HepG2 (cell line): ENCODE data around the gene TATDN2. TPM values are rescaled to one million over a fixed set of nuclear protein-coding genes. Genes with fewer than 3 reads are reported as not detected.

Experiments
- ATAC-seq: fragments of 200-7000 bp; cut with Tn5 transposase; 3 replicates; pipeline ENCODE4 v1.9.1; 2020; ENCODE audit warnings: mild to moderate bottlenecking, moderate library complexity
- BruUV-seq: library from RNA; stranded (reverse); fragments of 400-500 nt; replicated peaks from 2 replicates; lab custom pipeline; 2021; lab: Mats Ljungman, UMichigan
- CTCF ChIA-PET: fragments of 300-600 bp; formaldehyde crosslinking; extraction: SDS; loops from one replicate; lab custom pipeline; 2021; ENCODE audit warnings: low total read pairs, inconsistent platforms, low intra/inter-chr PET ratio; lab: Yijun Ruan, JAX
- POLR2A ChIA-PET: fragments of 350-600 bp; sonication (Branson Sonifier 250); formaldehyde crosslinking; loops from one replicate; lab custom pipeline; 2020; ENCODE audit warnings: antibody characterized with exemption, inconsistent platforms; lab: Yijun Ruan, JAX
- DNase-seq: peaks from one replicate; pipeline ENCODE4 v3.0.0-alpha.2; 2015; ENCODE audit warnings: low spot score
- FAIRE-seq: peaks from 3 replicates; lab custom pipeline; 2011; peaks lifted over from hg19 to GRCh38; lab: Jason Lieb, UNC
- H2AFZ ChIP-seq: one replicate; pipeline ENCODE4 v1.6.1; 2011; ENCODE audit warnings: low read length, inconsistent platforms
- H3K27ac ChIP-seq: fragments of 300-600 bp; 3 replicates; pipeline ENCODE4 v1.8.0; 2011; ENCODE audit warnings: mixed run types, mild to moderate bottlenecking, mixed read lengths, low read length, inconsistent platforms; ENCODE audit not compliant: insufficient read depth; ENCODE audit errors: extremely low read length
- H3K27me3 ChIP-seq, 2 experiments: fragments of 200-600 bp in 1 of 2; 2 replicates in 1 of 2; 3 replicates in 1 of 2; pipeline versions ENCODE4 v1.6.0 to v1.8.0; 2011; ENCODE audit warnings: low read length in 2 of 2, mild to moderate bottlenecking in 2 of 2, moderate library complexity in 2 of 2, inconsistent platforms in 1 of 2; ENCODE audit not compliant: insufficient read depth in 2 of 2, control insufficient read depth in 1 of 2
- H3K36me3 ChIP-seq, 2 experiments: fragments of 200-600 bp in 1 of 2; replicated peaks in 1 of 2; 2 replicates in 1 of 2; 3 replicates in 1 of 2; pipeline versions ENCODE4 v1.5.1 to v1.8.0; 2011; ENCODE audit warnings: low read length in 2 of 2, inconsistent platforms in 1 of 2; ENCODE audit not compliant: insufficient read depth in 2 of 2, control insufficient read depth in 1 of 2
- H3K4me1 ChIP-seq: 2 replicates; pipeline ENCODE4 v1.5.1; 2012; ENCODE audit warnings: low read length, inconsistent platforms; ENCODE audit not compliant: insufficient read depth
- H3K4me2 ChIP-seq: 2 replicates; pipeline ENCODE4 v1.6.0; 2011; ENCODE audit warnings: low read depth, low read length, inconsistent platforms
- H3K4me3 ChIP-seq, 3 experiments: fragments of 200-600 bp in 1 of 3; sonication (generic), shearing (Covaris generic) in 1 of 3; replicated peaks in 1 of 3; 2 replicates each; pipeline ENCODE4 v1.5.1; 2011 to 2016; ENCODE audit warnings: low read length in 3 of 3, inconsistent platforms in 2 of 3, low read depth in 2 of 3, mild to moderate bottlenecking in 2 of 3, control low read depth in 1 of 3, mixed read lengths in 1 of 3; ENCODE audit not compliant: insufficient read depth in 1 of 3
- H3K79me2 ChIP-seq: one replicate; pipeline ENCODE4 v1.6.1; 2011; ENCODE audit warnings: low read length, inconsistent platforms; ENCODE audit not compliant: insufficient read depth
- H3K9ac ChIP-seq: 2 replicates; pipeline ENCODE4 v1.6.0; 2011; ENCODE audit warnings: mild to moderate bottlenecking, low read depth, low read length, inconsistent platforms; ENCODE audit not compliant: insufficient read depth
- H3K9me3 ChIP-seq: 2 replicates; pipeline ENCODE4 v1.5.1; 2012; ENCODE audit warnings: mild to moderate bottlenecking, low read length
- H4K20me1 ChIP-seq: 2 replicates; pipeline ENCODE4 v1.6.0; 2011; ENCODE audit warnings: inconsistent platforms, mild to moderate bottlenecking, low read length, moderate library complexity; ENCODE audit not compliant: insufficient read depth
- GLMP ChIP-seq: sonication (generic); formaldehyde crosslinking; IDR thresholded peaks from 2 replicates; pipeline ENCODE4 v1.9.0; 2021; ENCODE audit warnings: missing genetic modification reagents, mild to moderate bottlenecking, borderline replicate concordance
- NR1H2 ChIP-seq: sonication (generic); formaldehyde crosslinking; IDR thresholded peaks from 2 replicates; pipeline ENCODE4 v1.8.1; 2022; ENCODE audit warnings: low read depth, missing genetic modification reagents, borderline replicate concordance
- STAT5B ChIP-seq: sonication (generic); formaldehyde crosslinking; IDR thresholded peaks from 2 replicates; pipeline ENCODE4 v1.4.0; 2020; ENCODE audit warnings: missing genetic modification reagents
- ZBTB40 ChIP-seq, 2 experiments: fragments of 450-650 bp in 1 of 2; sonication (generic) in 1 of 2; formaldehyde crosslinking in 1 of 2; IDR thresholded peaks; 2 replicates each; pipeline versions ENCODE4 v1.6.1 to v1.8.0; 2016 to 2022; ENCODE audit warnings: antibody characterized with exemption in 1 of 2, mild to moderate bottlenecking in 1 of 2, missing genetic modification reagents in 1 of 2
- ZMAT3 ChIP-seq: sonication (generic); formaldehyde crosslinking; conservative IDR thresholded peaks from 2 replicates; pipeline ENCODE4 v1.7.0; 2021; ENCODE audit warnings: missing genetic modification reagents
- ZNF24 ChIP-seq: fragments of 450-650 bp; IDR thresholded peaks from 2 replicates; pipeline ENCODE4 v1.6.1; 2017; ENCODE audit warnings: antibody characterized with exemption, mild to moderate bottlenecking
- ZNF256 ChIP-seq: sonication (generic); formaldehyde crosslinking; conservative IDR thresholded peaks from 2 replicates; pipeline ENCODE4 v1.4.0; 2020; ENCODE audit warnings: missing genetic modification reagents
- ZNF484 ChIP-seq: sonication (generic); formaldehyde crosslinking; IDR thresholded peaks from 2 replicates; pipeline ENCODE4 v1.5.1; 2020; ENCODE audit warnings: mild to moderate bottlenecking, low read depth, missing genetic modification reagents, borderline replicate concordance
- ZNF768 ChIP-seq: sonication (generic); formaldehyde crosslinking; IDR thresholded peaks from 2 replicates; pipeline ENCODE4 v1.4.0; 2020; ENCODE audit warnings: missing genetic modification reagents
- ZNF781 ChIP-seq: sonication (generic); formaldehyde crosslinking; IDR thresholded peaks from 2 replicates; pipeline ENCODE4 v1.5.1; 2020; ENCODE audit warnings: borderline replicate concordance, mild to moderate bottlenecking, missing genetic modification reagents; ENCODE audit errors: not compliant biosample characterization
- ZNF878 ChIP-seq: sonication (generic); formaldehyde crosslinking; IDR thresholded peaks from 2 replicates; pipeline ENCODE4 v1.8.1; 2023; ENCODE audit warnings: mild to moderate bottlenecking, missing genetic modification reagents, moderate library complexity
- WGBS: methylation state at CpG from one replicate; pipeline ENCODE4 v1.1.6; 2017; ENCODE audit warnings: low lambda C conversion rate; 5-methylcytosine and 5-hydroxymethylcytosine counted together
- in situ Hi-C: cut with HindIII; loops from 2 replicates; pipeline ENCODE4 v1.10.0; 2017; ENCODE audit warnings: low pct_unique_long_range_greater_than_20kb; ENCODE audit not compliant: extremely low pct_ligation_motif_present
- intact Hi-C: fragments of 100-400 bp; cut with micrococcal nuclease; formaldehyde crosslinking; loops from one replicate; pipeline ENCODE4 v1.10.0; 2022; ENCODE audit not compliant: unreplicated experiment
- polyA plus RNA-seq, 8 experiments: library from polyadenylated mRNA; depleted of rRNA in 3 of 8; stranded (reverse) in 7 of 8; unstranded in 1 of 8; fragments of >200 nt; fragmentation: Illumina TruSeq in 4 of 8; extraction: Trizol in 4 of 8; gene quantifications; 2 replicates each; pipeline versions ENCODE4 v1.2.1 to v1.2.3, GENCODE V29; 2011 to 2016; ENCODE audit warnings: low read depth in 4 of 8, missing spikeins in 1 of 8, mixed read lengths in 1 of 8; ENCODE audit not compliant: insufficient read depth in 1 of 8
- total RNA-seq, 5 experiments: library from RNA; depleted of rRNA; stranded (reverse); fragments of >200 nt; fragmentation: Illumina TruSeq; extraction: Trizol; gene quantifications; 2 replicates each; pipeline ENCODE4 v1.2.3, GENCODE V29; 2016; ENCODE audit warnings: low read depth in 1 of 5

Gene TATDN2
- total and polyA plus RNA-seq, 2 of the 13 experiments (the other 11 are each of a cell fraction or from before 2014, with no cell fraction given) = 12.1 to 21.9 TPM

GRCh38 chr3:10229576-10229975 is 18.7 kb upstream of the TATDN2 start:
- DNase-seq = no peak

More at GRCh38 chr3:10229576-10229975, 18.7 kb upstream of the TATDN2 start:
- no peak overlapping the region for H3K4me3 ChIP-seq
- 95% methylated on average over 7 of the region's 7 CpGs for WGBS
- H3K4me2 ChIP-seq = no peak overlapping the region
- no peak overlapping the region for H3K27ac ChIP-seq
- intact Hi-C loops = loop anchor here (5.0 kb wide), 1 partner anchor 387 kb away; the partner anchor contains the start of gene RPUSD3
- no peak overlapping the region for H3K9ac ChIP-seq
- no peak for FAIRE-seq
- no peaks in the 10 kb centered on the region for H3K9me3 ChIP-seq
- BruUV-seq = no TSS peak
- CTCF ChIA-PET = no interaction called here
- peaks cover 9% of the 10 kb centered on the region for H3K4me1 ChIP-seq
- POLR2A ChIA-PET = no interaction called here
- H2AFZ ChIP-seq = no peak overlapping the region
- H4K20me1 ChIP-seq = no peaks in the 10 kb centered on the region
- H3K79me2 ChIP-seq = no peaks in the 10 kb centered on the region
- TF ChIP-seq ZMAT3 = no peak
- TF ChIP-seq ZNF24 = no peak
- no peak for TF ChIP-seq GLMP
- no peak for TF ChIP-seq NR1H2 (CRISPR knock-in tag)
- no peak for TF ChIP-seq ZNF484 (CRISPR knock-in tag)
- TF ChIP-seq STAT5B (CRISPR knock-in tag) = no peak
- no peak for TF ChIP-seq ZBTB40 (IDR thresholded peaks at IDR 0.05)
- no peak for TF ChIP-seq ZBTB40 (CRISPR knock-in tag; IDR thresholded peaks at IDR 0.05)
- no peak for TF ChIP-seq ZNF768 (CRISPR knock-in tag)
- no peak for TF ChIP-seq ZNF781 (CRISPR knock-in tag)
- no peak for TF ChIP-seq ZNF878 (CRISPR knock-in tag)
- no peak for TF ChIP-seq ZNF256 (CRISPR knock-in tag)
- TF ChIP-seq, all 625 proteins: peak for 0
- H3K27me3 ChIP-seq = no peaks in the 10 kb centered on the region
- in situ Hi-C loops = loop anchor here (10.0 kb wide), 1 partner anchor 65 kb away; the partner anchor contains the start of gene IRAK2
- H3K36me3 ChIP-seq = peaks cover 19 to 44% of the 10 kb centered on the region in 2 experiments
- ATAC-seq = no peak
